CD4-positive, alpha-beta T cell treated with Interleukin-21 for 1 hour (primary cell): ENCODE measurements around the gene NAALADL1.
"Not testable (repeated sequence)": the region's sequence is repeated elsewhere in the genome, so short reads cannot be mapped to it uniquely, and the experiment has no call there.

Experiments used
- DNase-seq: peaks from one replicate; pipeline ENCODE4 v3.0.0-alpha.2; 2020

The NAALADL1 gene

GRCh38 chr11:65047581-65048422 is 10.6 kb downstream of the NAALADL1 start:
- DNase-seq: peak; percentile 26

GRCh38 chr11:65045728-65046127 is 12.6 kb downstream of the NAALADL1 start:
- DNase-seq: no peak

GRCh38 chr11:65045061-65045460 is 13.3 kb downstream of the NAALADL1 start:
- no peak for DNase-seq

- DNase-seq: no peak
These were observed 14.4 kb downstream of the NAALADL1 start for GRCh38 chr11:65043881-65044501.

GRCh38 chr11:65042891-65043290 is 15.5 kb downstream of the NAALADL1 start:
- no peak for DNase-seq

GRCh38 chr11:65040847-65041622 is 17.3 kb downstream of the NAALADL1 start, which contains the start of gene SAC3D1:
TSS of gene SAC3D1 (plus strand) at chr11:65041210. CDS start at chr11:65041293, 83 bp downstream.
- peak; percentile 91 for DNase-seq

- DNase-seq: no peak
These were observed 17.9 kb downstream of the NAALADL1 start for GRCh38 chr11:65040520-65040846.

- no peak for DNase-seq
These were observed 21.4 kb downstream of the NAALADL1 start for GRCh38 chr11:65036931-65037330.

- DNase-seq: no peak
These were observed 22.8 kb downstream of the NAALADL1 start for GRCh38 chr11:65035579-65035978.

GRCh38 chr11:65034423-65034822 is 23.9 kb downstream of the NAALADL1 start:
- DNase-seq: no peak

- no peak for DNase-seq
These were observed 26.1 kb downstream of the NAALADL1 start for GRCh38 chr11:65032216-65032615.

- DNase-seq: peak; percentile 97
These were observed 30.9 kb downstream of the NAALADL1 start, which contains the start of gene SNX15 for GRCh38 chr11:65027213-65028067. TSS of gene SNX15 (plus strand) at chr11:65027439. CDS start at chr11:65027538, 99 bp downstream.

GRCh38 chr11:65026810-65027209 is 31.5 kb downstream of the NAALADL1 start:
- no peak for DNase-seq

- not testable (repeated sequence) for DNase-seq
These were observed 34.9 kb downstream of the NAALADL1 start for GRCh38 chr11:65023502-65023901.

GRCh38 chr11:65021509-65021908 is 36.8 kb downstream of the NAALADL1 start:
- DNase-seq: no peak

- DNase-seq: no peak
These were observed 37.4 kb downstream of the NAALADL1 start for GRCh38 chr11:65021003-65021402.

- DNase-seq: no peak
These were observed 38.5 kb downstream of the NAALADL1 start for GRCh38 chr11:65019824-65020223.

- DNase-seq: no peak
These were observed 40.4 kb downstream of the NAALADL1 start for GRCh38 chr11:65017937-65018336.

GRCh38 chr11:65016705-65017104 is 41.6 kb downstream of the NAALADL1 start:
- DNase-seq: no peak

GRCh38 chr11:65014726-65015227 is 43.6 kb downstream of the NAALADL1 start:
- no peak for DNase-seq

GRCh38 chr11:65013888-65014725 is 44.2 kb downstream of the NAALADL1 start, which contains the start of gene ARL2:
TSS of gene ARL2 (plus strand) at chr11:65014160. CDS start at chr11:65014208, 48 bp downstream.
- DNase-seq: peak; percentile 89
